ENCODE measurements around the gene CDH12.
"Not testable (repeated sequence)": the region's sequence is repeated elsewhere in the genome, so short reads cannot be mapped to it uniquely, and the experiment has no call there.

The CDH12 gene

DNA sequence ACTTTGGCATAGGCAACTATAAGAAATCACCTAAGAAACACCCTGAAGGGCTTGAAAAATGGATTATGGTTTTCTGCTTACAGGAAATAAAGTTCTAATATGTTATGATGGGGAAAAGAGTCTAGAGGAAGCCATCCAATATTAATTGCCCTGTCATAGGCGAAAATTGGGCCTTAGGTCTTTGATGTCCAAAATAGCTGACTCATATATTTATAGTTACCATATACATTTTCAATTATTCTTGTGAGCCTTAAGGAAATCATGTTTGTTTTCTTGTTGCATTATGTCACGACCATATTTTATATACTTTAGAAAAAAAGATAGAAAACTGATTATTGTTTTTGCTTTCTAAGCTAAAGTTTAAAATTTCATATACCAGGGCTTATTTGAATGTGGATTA is 509.1 kb downstream of the CDH12 start:
- TF ChIP-seq, protein P1, sequence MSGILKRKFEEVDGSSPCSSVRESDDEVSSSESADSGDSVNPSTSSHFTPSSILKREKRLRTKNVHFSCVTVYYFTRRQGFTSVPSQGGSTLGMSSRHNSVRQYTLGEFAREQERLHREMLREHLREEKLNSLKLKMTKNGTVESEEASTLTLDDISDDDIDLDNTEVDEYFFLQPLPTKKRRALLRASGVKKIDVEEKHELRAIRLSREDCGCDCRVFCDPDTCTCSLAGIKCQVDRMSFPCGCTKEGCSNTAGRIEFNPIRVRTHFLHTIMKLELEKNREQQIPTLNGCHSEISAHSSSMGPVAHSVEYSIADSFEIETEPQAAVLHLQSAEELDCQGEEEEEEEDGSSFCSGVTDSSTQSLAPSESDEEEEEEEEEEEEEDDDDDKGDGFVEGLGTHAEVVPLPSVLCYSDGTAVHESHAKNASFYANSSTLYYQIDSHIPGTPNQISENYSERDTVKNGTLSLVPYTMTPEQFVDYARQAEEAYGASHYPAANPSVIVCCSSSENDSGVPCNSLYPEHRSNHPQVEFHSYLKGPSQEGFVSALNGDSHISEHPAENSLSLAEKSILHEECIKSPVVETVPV (CRISPR knock-in tag; IDR thresholded peaks at IDR 0.05): no peak
- TF ChIP-seq ZFP3 (CRISPR knock-in tag; IDR thresholded peaks at IDR 0.05) (no peak), ZNF70 (CRISPR knock-in tag; IDR thresholded peaks at IDR 0.05) (no peak), TCF4 (CRISPR knock-in tag; IDR thresholded peaks at IDR 0.05; ENCODE audit: borderline replicate concordance) (no peak), ARNTL (CRISPR knock-in tag; IDR thresholded peaks at IDR 0.05; ENCODE audit: borderline replicate concordance, low read depth) (no peak), BACH2 (CRISPR knock-in tag; IDR thresholded peaks at IDR 0.05; ENCODE audit: borderline replicate concordance) (no peak), CSDC2 (CRISPR knock-in tag; IDR thresholded peaks at IDR 0.05) (no peak), ZC3H10 (CRISPR knock-in tag; IDR thresholded peaks at IDR 0.05) (no peak), PPARA (CRISPR knock-in tag; IDR thresholded peaks at IDR 0.05; ENCODE audit: borderline replicate concordance) (no peak), RARB (CRISPR knock-in tag; IDR thresholded peaks at IDR 0.05) (no peak), GLIS3 (CRISPR knock-in tag; IDR thresholded peaks at IDR 0.05) (no peak)
- TF ChIP-seq, protein P2, sequence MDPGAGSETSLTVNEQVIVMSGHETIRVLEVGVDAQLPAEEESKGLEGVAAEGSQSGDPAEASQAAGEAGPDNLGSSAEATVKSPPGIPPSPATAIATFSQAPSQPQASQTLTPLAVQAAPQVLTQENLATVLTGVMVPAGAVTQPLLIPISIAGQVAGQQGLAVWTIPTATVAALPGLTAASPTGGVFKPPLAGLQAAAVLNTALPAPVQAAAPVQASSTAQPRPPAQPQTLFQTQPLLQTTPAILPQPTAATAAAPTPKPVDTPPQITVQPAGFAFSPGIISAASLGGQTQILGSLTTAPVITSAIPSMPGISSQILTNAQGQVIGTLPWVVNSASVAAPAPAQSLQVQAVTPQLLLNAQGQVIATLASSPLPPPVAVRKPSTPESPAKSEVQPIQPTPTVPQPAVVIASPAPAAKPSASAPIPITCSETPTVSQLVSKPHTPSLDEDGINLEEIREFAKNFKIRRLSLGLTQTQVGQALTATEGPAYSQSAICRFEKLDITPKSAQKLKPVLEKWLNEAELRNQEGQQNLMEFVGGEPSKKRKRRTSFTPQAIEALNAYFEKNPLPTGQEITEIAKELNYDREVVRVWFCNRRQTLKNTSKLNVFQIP (CRISPR knock-in tag; IDR thresholded peaks at IDR 0.05; ENCODE audit: borderline replicate concordance, low read depth): no peak
- TF ChIP-seq, protein P3, sequence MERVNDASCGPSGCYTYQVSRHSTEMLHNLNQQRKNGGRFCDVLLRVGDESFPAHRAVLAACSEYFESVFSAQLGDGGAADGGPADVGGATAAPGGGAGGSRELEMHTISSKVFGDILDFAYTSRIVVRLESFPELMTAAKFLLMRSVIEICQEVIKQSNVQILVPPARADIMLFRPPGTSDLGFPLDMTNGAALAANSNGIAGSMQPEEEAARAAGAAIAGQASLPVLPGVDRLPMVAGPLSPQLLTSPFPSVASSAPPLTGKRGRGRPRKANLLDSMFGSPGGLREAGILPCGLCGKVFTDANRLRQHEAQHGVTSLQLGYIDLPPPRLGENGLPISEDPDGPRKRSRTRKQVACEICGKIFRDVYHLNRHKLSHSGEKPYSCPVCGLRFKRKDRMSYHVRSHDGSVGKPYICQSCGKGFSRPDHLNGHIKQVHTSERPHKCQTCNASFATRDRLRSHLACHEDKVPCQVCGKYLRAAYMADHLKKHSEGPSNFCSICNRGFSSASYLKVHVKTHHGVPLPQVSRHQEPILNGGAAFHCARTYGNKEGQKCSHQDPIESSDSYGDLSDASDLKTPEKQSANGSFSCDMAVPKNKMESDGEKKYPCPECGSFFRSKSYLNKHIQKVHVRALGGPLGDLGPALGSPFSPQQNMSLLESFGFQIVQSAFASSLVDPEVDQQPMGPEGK (CRISPR knock-in tag; IDR thresholded peaks at IDR 0.05; ENCODE audit: borderline replicate concordance): no peak
- TF ChIP-seq, protein P4, sequence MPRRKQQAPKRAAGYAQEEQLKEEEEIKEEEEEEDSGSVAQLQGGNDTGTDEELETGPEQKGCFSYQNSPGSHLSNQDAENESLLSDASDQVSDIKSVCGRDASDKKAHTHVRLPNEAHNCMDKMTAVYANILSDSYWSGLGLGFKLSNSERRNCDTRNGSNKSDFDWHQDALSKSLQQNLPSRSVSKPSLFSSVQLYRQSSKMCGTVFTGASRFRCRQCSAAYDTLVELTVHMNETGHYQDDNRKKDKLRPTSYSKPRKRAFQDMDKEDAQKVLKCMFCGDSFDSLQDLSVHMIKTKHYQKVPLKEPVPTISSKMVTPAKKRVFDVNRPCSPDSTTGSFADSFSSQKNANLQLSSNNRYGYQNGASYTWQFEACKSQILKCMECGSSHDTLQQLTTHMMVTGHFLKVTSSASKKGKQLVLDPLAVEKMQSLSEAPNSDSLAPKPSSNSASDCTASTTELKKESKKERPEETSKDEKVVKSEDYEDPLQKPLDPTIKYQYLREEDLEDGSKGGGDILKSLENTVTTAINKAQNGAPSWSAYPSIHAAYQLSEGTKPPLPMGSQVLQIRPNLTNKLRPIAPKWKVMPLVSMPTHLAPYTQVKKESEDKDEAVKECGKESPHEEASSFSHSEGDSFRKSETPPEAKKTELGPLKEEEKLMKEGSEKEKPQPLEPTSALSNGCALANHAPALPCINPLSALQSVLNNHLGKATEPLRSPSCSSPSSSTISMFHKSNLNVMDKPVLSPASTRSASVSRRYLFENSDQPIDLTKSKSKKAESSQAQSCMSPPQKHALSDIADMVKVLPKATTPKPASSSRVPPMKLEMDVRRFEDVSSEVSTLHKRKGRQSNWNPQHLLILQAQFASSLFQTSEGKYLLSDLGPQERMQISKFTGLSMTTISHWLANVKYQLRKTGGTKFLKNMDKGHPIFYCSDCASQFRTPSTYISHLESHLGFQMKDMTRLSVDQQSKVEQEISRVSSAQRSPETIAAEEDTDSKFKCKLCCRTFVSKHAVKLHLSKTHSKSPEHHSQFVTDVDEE (CRISPR knock-in tag; IDR thresholded peaks at IDR 0.05): no peak
- ATAC-seq: no peak

DNA sequence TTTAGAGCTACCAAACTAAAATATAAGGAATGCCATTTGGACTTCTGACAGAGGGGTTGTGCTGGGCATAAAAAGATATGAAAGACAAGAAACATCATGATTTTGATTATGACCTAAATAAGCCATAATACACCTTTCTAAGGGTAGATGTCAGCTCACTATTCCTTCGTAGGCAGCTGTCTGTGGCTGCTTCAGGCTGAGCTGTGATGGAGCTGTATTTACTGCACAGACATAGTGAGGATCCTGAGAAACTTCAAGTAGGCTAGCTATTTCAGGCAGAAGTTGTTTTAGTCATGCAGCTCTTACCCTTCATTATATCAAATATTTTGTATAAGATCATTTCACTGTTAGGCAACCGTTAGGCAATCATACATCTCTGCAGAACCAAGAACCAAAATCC is 511.7 kb downstream of the CDH12 start:
- no peak for ATAC-seq
- TF ChIP-seq, protein P2 (CRISPR knock-in tag; IDR thresholded peaks at IDR 0.05; ENCODE audit: borderline replicate concordance, low read depth): no peak
- TF ChIP-seq OSR1 (CRISPR knock-in tag; IDR thresholded peaks at IDR 0.05) (no peak), RARB (CRISPR knock-in tag; IDR thresholded peaks at IDR 0.05) (no peak), TOX (CRISPR knock-in tag; IDR thresholded peaks at IDR 0.05; ENCODE audit: borderline replicate concordance) (no peak), ZNF70 (CRISPR knock-in tag; IDR thresholded peaks at IDR 0.05) (no peak), GLIS3 (CRISPR knock-in tag; IDR thresholded peaks at IDR 0.05) (no peak), ISL1 (CRISPR knock-in tag; IDR thresholded peaks at IDR 0.05) (no peak), CSDC2 (CRISPR knock-in tag; IDR thresholded peaks at IDR 0.05) (no peak), TCF4 (CRISPR knock-in tag; IDR thresholded peaks at IDR 0.05; ENCODE audit: borderline replicate concordance) (no peak), ARNTL (CRISPR knock-in tag; IDR thresholded peaks at IDR 0.05; ENCODE audit: borderline replicate concordance, low read depth) (no peak), ZC3H10 (CRISPR knock-in tag; IDR thresholded peaks at IDR 0.05) (no peak), ZFP3 (CRISPR knock-in tag; IDR thresholded peaks at IDR 0.05) (no peak), SNAI2 (CRISPR knock-in tag; IDR thresholded peaks at IDR 0.05) (no peak), ZNF565 (CRISPR knock-in tag; conservative IDR thresholded peaks at IDR 0.05; ENCODE audit: low read depth) (no peak)
- TF ChIP-seq, protein P5, sequence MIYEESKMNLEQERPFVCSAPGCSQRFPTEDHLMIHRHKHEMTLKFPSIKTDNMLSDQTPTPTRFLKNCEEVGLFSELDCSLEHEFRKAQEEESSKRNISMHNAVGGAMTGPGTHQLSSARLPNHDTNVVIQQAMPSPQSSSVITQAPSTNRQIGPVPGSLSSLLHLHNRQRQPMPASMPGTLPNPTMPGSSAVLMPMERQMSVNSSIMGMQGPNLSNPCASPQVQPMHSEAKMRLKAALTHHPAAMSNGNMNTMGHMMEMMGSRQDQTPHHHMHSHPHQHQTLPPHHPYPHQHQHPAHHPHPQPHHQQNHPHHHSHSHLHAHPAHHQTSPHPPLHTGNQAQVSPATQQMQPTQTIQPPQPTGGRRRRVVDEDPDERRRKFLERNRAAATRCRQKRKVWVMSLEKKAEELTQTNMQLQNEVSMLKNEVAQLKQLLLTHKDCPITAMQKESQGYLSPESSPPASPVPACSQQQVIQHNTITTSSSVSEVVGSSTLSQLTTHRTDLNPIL (CRISPR knock-in tag; IDR thresholded peaks at IDR 0.05; ENCODE audit: low read depth): no peak
- TF ChIP-seq, protein P4 (CRISPR knock-in tag; IDR thresholded peaks at IDR 0.05): no peak

DNA sequence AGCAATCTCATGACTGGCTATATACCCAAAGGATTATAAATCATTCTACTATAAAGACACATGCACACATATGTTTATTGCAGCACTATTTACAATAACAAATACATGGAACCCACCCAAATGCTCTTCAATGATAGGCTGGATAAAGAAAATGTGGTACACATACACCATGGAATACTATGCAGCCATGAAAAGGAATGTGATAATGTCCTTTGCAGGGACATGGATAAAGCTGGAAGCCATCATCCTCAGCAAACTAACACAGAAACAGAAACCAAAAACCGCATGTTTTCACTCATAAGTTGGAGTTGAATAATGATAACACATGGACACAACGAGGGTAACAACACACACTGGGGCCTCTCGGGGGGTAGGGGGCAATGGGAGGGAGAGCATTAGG is 520.2 kb downstream of the CDH12 start:
- ATAC-seq: not testable (repeated sequence)
